Fibroblast of the aortic adventitia (primary cell): ENCODE data around the gene FOXP4. TPM values are rescaled to one million over a fixed set of nuclear protein-coding genes. Genes with fewer than 3 reads are reported as not detected.

Experiments used
- DNase-seq: peaks from one replicate; pipeline ENCODE4 v3.0.0-alpha.2; 2010; ENCODE audit warnings: low read depth
- H3K4me3 ChIP-seq: 2 replicates; pipeline ENCODE4 v1.5.1; 2011; ENCODE audit warnings: low read depth, mild to moderate bottlenecking, control low read depth, low read length, moderate library complexity
- total RNA-seq: library from RNA; depleted of rRNA; stranded (reverse); fragments of >200 nt; gene quantifications from 2 replicates; pipeline ENCODE4 v1.2.3, GENCODE V29; 2012; ENCODE audit warnings: low replicate concordance
- TF ChIP-seq, protein P1 (sequence below): IDR thresholded peaks from 2 replicates; pipeline ENCODE4 v1.5.1; 2011; ENCODE audit warnings: mild to moderate bottlenecking, low read length, control low read depth, inconsistent platforms; ENCODE audit not compliant: insufficient read depth

The FOXP4 gene
- total RNA-seq, 1 donor: 2.9 TPM

DNA sequence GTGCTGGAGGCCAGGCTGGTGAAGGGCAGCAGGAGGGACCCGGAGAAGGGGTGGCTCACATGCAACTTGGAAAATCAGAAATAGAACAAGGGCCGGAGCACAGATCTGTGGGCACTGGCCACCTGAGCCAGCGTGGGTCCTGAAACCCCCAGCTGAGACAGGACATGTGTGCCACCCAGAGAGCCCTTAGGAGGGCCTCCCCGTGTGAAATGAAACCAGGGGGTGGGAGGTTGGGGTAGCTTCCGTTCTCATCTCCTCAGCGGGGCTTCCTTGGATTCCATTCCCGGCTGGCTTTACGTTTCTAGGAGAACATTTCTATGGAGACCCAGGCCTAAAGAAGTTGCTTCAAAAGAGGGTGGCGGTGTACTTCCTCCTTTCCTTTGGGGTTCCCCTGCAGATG is 5.7 kb downstream of the FOXP4 start:
- no peak overlapping the region for H3K4me3 ChIP-seq
- DNase-seq: no peak
- TF ChIP-seq, protein P1, sequence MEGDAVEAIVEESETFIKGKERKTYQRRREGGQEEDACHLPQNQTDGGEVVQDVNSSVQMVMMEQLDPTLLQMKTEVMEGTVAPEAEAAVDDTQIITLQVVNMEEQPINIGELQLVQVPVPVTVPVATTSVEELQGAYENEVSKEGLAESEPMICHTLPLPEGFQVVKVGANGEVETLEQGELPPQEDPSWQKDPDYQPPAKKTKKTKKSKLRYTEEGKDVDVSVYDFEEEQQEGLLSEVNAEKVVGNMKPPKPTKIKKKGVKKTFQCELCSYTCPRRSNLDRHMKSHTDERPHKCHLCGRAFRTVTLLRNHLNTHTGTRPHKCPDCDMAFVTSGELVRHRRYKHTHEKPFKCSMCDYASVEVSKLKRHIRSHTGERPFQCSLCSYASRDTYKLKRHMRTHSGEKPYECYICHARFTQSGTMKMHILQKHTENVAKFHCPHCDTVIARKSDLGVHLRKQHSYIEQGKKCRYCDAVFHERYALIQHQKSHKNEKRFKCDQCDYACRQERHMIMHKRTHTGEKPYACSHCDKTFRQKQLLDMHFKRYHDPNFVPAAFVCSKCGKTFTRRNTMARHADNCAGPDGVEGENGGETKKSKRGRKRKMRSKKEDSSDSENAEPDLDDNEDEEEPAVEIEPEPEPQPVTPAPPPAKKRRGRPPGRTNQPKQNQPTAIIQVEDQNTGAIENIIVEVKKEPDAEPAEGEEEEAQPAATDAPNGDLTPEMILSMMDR: no peak

DNA sequence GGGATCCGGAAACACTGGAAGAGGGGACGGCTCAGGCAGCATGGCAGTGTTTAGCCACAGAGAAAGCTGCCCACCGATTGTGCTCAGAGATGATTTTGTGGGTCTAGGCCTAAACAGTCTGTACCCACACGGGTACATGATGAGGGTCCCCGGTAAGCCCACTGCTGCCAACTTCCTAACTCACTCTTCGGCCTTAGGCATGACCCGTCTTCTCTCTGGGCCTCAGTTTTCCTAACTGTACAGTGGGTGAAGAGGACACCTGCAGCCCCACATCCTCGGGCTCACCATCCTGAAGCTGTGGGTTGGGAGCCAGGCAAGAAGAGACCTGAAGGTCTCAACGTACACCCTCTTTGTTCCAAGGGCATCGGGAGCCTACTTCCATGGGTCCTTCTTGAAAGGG is 6.5 kb downstream of the FOXP4 start:
- no peak for DNase-seq
- H3K4me3 ChIP-seq: no peak overlapping the region
- TF ChIP-seq, protein P1: no peak

DNA sequence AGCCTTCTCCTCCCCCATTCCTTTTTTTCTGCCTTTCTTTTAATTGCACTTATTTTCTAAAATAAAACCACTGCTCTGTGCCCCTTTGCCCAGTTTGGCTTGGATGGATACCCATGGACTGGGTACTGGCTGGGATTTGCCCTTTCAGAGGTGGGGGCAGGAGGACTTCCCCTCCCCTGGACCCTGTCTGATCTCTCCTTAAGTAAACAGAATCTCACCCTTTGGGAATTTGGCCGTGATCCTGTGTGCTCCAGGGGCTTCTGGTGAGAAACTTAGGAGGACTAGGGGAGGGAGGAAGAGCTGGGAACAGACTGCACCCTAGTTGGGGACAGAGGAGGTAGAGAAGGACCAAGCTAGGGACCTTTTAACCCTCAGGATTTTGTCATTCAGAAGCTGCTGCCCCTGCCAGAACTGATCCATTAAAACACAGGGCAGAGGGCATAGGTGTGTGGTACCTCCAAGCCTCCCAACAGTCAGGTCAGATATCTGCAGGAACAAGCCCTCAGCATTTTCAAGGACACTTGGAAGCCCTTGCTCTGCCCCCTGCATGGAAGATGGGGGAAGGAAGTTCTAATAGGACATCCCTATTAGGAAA is 7.3 kb downstream of the FOXP4 start:
- no peak overlapping the region for H3K4me3 ChIP-seq
- TF ChIP-seq, protein P1: no peak
- no peak for DNase-seq

DNA sequence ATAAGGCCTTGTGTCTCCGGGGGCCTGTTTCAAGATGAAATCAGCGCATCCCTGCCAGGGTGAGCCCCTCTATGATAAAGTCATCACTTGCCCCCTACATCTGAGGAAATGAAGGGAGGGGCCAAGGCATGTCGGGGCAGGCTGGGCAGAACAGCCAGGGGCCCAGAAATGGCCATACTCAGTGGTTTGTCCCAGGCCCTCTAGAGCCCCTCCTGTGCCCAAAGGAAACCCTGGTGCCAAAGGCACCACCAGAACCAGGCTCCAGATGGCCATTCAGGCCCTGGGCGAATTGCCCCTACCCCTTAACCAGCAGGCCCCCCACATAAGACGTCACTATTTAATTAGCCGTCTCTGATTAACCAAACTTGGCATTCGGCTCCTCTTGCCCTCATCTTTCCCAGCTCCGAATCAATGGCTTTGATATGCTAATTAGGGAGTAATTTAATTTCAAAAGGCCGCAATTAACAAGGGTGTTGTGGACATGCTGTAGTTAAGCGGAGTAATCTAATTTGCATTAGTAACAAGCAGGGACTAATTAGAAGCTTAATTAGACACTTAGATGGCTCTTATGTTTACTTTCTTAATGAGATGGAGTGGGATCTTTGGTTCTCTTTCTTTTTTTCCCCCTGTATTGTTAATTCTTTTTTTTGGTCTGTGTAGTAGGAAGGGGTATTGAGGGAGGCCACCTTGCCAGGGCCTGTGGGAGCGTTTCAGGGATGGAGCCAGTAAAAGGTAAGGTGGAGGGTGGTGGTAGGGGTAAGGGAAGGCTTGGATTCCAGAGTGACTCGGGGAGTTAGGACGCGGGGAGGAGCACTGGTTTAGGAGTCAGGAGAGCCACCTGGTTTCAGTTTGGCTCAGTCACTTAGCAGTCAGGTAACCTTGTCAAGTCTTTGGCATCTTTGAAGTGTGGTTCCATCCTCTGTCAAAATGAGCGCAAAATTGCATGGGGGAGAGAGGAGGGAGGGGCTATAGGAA is 9.4 kb downstream of the FOXP4 start:
- DNase-seq: no peak
- no peak overlapping the region for H3K4me3 ChIP-seq
- TF ChIP-seq, protein P1: no peak

DNA sequence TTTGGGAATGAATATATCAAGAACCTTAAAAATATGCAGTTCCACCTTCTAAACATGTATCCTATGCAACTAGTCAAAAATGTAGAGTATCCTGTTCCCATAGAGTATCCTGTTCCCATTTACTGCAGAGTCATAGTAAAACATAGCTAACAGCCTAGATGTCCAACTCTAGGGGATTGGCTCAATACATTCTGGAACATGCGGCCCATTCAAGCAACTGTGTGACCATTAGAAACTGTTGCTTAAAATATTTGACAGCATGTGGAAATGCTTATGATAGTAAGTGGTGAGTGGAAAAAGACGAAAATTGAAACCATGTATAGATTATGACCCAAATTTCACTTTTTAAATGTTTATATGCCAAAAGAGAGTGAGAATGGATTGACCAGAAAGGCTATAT is 11.2 kb downstream of the FOXP4 start:
- no peak for DNase-seq
- TF ChIP-seq, protein P1: no peak
- H3K4me3 ChIP-seq: no peak overlapping the region

DNA sequence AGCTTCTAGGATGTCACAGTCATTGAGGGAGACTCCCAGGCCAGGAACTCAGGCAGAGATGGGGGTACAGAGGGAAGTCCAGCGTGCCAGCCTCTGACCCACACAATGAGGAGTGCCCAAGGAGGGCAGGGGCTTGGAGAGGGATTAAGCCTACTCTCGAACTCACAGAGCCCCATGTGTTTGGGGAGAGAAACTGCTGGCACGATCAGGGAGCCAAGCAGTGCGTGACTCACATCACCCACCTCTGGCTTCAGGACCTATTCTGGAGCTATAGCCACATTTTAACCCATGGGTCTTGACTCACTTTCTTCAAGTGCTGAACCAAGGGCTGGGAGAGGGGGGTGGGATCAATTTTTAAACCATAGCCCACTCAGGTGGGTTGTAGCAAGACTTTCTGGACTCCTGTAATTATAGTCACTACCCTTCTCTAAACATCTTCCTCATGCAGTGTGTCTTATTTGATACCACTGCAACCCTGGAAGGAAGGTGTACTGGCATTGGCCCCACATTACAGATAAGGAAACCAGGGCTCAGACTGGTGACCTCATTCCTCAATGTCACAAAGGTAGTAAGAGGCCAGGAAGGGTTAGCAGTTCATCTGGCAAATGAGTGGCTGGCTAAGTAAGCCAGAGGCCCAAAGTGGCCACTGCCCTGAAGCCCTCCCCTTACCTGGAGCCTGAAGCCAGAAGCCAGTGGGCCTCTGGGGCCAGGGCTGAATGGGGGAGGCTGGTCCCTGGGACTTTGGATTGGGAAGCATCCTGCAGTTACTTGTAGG is 12.0 kb downstream of the FOXP4 start:
- no peak overlapping the region for H3K4me3 ChIP-seq
- DNase-seq: no peak
- TF ChIP-seq, protein P1: no peak
